Putamen (tissue), 1 donor: ENCODE measurements around the gene LARGE1.

ENCODE experiments used
- DNase-seq: peaks from one replicate; pipeline ENCODE4 v3.0.0-alpha.2; 2016; ENCODE audit warnings: low spot score

The LARGE1 gene

DNA sequence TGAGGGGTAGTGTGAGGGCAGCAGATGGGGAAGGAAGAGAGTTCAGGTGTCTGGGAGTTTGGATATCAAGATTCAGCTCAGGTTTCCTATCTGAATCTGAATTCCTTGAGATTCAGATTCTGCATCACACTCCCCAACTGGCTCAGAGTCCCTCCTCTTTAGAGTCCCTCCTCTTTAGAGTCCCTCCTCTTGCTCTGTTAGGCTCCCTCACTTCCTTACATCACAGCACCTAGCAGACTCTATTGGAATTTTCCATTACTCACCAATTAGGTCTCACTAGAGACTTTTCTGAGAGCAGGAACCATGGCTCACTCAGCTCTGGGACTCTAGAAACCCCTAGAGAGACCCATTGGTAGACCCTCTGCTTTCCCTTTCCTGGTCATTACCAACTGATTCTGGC lies 558.7 kb downstream of the LARGE1 start:
- DNase-seq = no peak

DNA sequence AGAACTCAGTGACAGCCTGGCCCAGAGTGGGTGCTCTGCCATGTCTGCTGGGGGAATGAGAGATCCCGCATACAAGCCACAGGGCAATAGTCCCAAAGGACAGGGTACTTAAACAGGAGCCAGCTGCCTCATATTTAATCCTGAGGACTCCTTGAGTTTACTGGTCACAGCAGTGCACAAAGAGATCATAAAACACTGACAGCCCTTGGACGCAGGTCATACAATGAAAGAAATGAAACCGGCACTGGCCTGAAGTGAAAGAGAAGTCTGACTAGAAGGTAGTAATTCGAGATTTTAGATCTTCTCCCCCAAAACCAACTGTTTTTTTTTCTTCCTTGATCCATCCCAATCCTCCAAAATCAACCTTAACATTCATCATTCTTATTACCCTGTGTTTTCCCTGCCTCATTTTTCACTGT lies 562.3 kb downstream of the LARGE1 start:
- DNase-seq = no peak

- DNase-seq = no peak
Observed at GRCh38 chr22:33354928-33355327, 565.3 kb downstream of the LARGE1 start.

DNA sequence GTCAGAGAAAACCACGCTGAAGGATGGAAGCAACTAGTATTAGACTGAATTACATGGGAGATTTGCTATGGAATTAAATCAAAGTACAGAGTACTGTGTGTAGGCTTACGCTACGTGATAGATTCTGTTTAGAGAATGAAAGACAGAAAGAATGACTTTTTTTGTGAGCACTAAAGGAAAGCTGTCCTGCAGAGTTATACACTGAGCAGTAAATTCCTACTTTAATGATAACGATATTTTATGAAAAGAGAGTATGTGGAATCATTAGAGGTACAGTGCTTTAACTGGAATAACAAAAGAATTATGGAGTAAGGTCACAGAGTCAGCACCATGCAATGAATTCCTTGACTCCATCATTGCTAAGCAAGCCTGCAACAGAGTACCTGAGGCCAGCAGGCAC lies 566.8 kb downstream of the LARGE1 start:
- DNase-seq = no peak

DNA sequence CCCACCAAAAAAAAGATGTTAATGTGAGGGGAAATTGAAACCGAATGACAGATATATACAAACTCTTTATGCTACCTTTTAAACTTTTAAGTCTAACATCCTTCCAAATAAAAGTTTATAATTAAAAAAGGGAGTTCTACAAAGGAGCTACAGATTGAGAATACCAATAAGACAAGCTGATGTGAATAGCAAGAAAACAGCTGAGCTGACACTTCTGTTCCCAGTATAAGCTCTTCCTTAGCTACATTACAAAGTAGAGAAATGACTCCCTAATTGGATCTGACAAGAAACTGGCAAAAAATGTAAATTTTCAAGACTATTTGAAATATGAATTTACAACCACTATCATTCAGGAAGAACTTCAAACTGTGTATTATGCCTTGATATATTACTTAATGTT lies 567.5 kb downstream of the LARGE1 start:
- DNase-seq = no peak

DNA sequence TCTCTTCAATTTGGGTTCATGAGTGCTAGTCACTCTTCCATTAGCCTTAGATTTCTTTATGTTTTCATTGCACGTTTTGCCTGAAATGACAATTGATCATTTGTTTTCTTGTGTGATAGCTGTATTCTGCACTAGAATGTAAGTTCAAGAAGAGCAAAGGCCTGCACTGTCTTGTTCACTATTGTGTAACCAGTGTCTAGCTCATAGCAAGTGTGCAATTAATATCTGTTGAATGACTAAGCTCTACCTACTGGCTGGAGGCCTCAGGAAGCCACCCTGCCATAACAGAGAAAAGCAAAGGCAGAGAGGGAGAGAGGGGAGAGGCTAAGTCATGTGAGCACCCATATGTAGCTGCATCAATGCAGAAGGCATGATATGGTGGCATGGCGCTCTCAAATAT lies 569.3 kb downstream of the LARGE1 start:
- DNase-seq = no peak

- DNase-seq = no peak
Observed at GRCh38 chr22:33350491-33350890, 569.8 kb downstream of the LARGE1 start.

DNA sequence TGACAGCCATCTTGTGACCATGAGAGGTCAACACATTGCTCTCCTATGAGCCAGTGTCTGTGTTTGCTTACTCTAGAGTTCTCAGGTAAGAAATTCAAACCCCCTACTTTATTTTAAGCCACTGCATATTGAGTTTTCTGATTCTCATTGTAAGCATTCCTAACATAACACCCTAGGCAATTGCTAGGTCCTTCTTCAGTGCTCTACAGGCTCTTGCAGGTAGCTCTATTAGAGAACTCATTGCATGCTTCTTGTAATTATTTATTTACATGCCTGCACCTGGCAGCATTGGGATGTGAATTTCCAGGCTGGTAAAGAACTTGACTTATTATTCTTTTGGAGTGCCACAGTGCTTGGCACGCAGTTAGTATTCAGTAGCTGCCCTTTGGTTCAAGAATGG lies 573.3 kb downstream of the LARGE1 start:
- no peak for DNase-seq

- no peak for DNase-seq
Observed at GRCh38 chr22:33341611-33342010, 578.7 kb downstream of the LARGE1 start.

- no peak for DNase-seq
Observed at GRCh38 chr22:33337524-33337923, 582.8 kb downstream of the LARGE1 start.

DNA sequence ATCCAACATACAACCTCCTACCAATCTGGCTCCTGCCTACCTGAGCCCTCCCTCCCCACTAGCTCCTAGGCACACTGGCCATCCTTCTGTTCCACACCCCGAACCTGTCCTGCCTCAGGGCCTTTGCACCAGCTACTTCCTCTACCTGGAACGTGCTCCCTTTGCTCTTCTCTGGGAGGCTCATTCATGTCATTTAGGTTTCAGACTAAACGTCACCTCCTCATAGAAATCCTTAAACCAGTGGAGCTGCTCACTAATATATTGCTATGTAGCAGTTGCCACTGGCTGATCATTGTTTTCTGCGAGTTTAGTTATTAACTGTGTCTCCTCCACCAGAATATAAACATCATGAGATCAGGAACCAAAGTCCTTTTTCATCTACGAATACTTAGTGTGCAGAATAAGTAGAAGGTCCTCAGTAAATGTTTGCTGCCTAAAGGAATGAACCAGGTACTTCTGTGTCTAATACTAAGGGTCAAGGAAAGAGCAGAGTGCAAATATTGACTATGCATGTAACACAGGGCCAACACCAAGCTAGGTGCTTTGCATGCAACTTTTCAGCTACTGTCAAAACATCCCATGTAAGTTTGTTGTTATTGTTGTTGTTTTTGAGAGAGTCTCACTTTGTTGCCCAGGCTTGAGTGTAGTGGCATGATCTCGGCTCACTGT lies 584.5 kb downstream of the LARGE1 start:
- DNase-seq = no peak

DNA sequence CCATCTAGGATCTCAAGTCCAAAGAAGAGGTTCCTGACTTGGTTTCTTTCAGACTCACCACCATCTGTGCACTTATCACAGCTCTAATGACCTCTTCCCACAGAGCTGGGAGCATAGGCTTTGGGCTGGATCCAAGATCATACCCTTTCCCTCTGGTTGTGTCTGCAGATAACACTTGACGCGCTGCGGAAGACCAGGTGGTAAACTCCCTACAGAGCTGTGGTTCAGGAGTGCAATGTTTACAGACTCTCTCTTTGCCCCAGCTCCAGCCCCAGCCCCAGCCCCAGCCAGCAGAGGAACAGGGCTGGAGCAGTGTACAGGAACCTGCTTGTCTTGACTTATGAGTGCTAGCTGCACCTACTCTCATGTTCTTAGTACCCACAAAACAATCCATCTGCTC lies 587.7 kb downstream of the LARGE1 start:
- DNase-seq = no peak

GRCh38 chr22:33331017-33331416 lies 589.3 kb downstream of the LARGE1 start:
- no peak for DNase-seq

GRCh38 chr22:33330534-33330933 lies 589.7 kb downstream of the LARGE1 start:
- no peak for DNase-seq

DNA sequence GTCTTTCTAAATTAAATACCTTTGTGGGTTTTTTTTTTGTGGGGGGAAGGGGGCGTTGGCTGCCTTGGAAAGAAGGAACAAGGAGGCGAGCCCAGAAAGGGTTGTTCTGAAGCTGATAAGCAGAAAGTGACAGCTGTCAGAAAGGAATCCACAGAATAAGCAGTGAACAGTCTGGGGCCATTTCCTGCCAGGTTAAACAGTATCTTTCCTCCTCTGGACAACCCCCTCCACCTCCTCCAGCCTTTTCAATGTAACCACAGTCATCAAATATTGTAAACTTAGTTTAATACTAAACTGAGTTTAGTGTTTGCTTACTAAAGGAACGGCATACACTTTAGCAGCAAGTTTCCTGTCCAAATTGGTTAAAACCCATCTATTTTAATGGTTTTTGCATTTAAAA lies 590.9 kb downstream of the LARGE1 start:
- no peak for DNase-seq

DNA sequence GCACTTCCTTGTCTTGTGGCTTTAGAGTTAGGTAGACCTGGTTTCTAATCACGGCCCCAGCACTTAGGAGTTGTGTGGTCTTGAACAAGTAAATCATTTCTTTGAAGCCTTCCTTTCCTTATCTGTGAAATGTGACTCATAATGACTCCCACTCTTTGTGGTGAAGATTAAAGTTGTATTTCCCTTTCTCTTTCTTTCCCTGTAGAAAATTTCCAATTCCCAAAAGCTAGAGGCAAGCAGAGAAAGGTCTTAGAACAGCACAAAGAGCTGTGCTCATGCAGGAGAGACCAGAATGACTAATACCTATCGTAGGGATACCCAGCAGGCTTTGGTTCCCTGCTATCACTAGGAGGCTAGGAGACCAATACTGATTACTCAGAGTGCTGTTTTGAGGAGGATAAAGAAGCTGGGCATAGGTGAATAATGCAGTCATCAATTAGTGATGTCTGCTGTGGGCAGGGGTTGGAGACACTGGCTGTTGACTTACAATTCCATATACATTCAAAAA lies 591.4 kb downstream of the LARGE1 start:
- DNase-seq = peak; percentile 44

GRCh38 chr22:33327348-33327860 lies 592.9 kb downstream of the LARGE1 start:
- no peak for DNase-seq

DNA sequence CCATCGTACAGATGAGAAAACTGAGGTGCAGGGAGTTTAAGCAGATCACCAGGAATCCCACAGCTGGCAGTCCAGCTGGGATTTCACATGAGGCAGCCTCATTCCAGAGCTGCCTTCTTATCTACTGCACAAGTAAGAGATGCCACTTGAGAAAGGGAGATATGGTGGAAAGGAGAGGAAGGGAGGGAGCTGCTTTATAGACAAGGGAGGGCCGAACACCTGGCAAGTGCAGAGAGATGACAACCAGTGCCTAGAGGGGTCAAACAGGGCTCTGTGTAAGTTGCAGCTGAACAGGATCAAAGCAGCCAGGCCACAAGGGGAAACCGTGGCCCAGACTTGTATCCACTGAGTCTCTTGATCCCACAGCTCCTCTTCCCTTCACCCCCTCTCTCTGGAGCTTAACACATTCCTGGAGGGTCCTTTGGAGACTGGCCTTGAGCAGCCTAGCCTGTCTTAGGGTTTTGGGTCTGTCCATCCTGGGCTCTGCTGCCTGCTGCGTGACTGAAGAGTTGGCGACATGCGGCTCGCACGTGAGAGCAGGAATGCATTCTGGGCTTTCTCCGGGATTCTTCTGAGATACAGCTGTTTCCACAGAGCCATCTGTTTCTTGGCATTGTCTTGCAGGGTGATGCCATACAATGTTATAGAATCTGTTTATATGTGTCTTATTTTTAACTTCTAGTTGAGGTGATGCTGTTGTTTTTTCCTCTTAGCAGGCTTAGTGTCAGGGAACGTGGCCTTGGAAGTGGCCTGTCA lies 593.6 kb downstream of the LARGE1 start:
- no peak for DNase-seq

DNA sequence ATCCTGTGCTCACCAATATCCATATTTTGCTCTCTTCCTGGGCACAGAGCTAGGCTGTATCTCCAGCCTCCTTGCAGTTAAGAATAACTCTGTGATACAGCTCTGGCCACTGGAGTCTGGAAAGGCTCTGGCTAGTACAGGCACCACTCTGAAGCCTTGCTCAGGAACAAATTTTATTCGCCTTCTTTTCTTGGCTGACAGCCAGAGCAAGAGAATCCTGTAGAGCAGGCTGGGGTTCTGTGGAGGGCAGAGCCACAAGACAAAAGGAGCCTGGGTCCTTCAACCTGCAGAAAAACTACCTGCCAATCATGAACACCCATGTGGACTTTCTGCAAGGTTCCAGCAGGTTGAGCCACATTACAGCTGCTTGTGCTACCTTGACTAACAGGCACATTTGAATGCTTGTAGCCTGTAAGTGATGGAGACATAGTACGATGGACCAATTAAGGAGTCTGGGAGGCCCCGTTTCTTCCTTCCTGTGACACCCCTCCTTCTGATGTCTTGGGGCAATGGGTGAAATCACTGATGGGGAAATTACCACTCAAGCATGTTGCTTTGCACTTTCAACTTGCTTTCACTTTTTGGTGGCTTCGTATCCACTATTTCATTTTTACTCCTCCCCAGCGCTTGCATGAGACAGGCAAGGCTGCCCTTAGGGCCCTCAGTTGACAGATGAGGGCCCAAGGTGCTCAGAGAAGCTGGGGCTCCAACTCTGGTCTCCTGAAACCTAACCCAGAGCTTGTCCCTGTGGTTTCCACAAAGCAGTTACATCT lies 594.9 kb downstream of the LARGE1 start:
- DNase-seq = no peak

- DNase-seq = no peak
Observed at GRCh38 chr22:33324228-33324627, 596.0 kb downstream of the LARGE1 start.

DNA sequence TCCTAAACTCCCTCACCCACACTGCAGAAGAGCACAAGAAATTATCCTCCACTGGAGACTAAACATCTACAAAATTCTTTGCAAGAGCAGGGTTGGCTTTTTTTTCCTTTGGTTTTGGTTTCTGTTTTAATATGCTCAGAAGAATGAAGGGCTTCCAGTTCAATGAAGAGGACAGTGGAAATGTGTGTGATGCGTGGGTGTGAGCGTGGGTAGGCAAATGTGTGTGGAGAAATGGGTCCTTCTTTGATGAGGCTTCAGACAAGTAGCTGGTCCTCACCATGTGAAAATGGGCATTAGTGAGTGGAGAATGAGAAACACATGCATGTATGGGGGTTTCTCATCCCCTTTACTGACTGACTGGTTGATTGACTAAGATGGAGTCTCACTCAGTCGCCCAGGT lies 598.8 kb downstream of the LARGE1 start:
- no peak for DNase-seq

- DNase-seq = no peak
Observed at GRCh38 chr22:33315954-33316353, 604.3 kb downstream of the LARGE1 start.

- no peak for DNase-seq
Observed at GRCh38 chr22:33315117-33315516, 605.2 kb downstream of the LARGE1 start.
